Psoas muscle (tissue), 8 donors: ENCODE data around the gene KIF3B. TPM values are rescaled to one million over a fixed set of nuclear protein-coding genes. Genes with fewer than 3 reads are reported as not detected.

Experiments used
- ATAC-seq, 4 donors: fragments of 200-7000 bp; cut with Tn5 transposase; one replicate each; pipeline ENCODE4 v1.9.1; 2020; ENCODE audit warnings: moderate library complexity in 3 of 4, mild to moderate bottlenecking in 2 of 4
- DNase-seq, 2 donors: peaks; one replicate each; pipeline ENCODE4 v3.0.0-alpha.2; 2020
- H3K27ac ChIP-seq: fragments of 200-600 bp; one replicate; pipeline ENCODE4 v1.8.0; 2022
- H3K27me3 ChIP-seq, 3 donors: fragments of 200-600 bp in 1 of 3; one replicate each; pipeline versions ENCODE4 v1.6.1 to v1.8.0; 2013 to 2022; ENCODE audit warnings: low read length in 2 of 3, mild to moderate bottlenecking in 2 of 3, moderate library complexity in 1 of 3; ENCODE audit not compliant: insufficient read depth in 3 of 3
- H3K36me3 ChIP-seq, 2 donors: fragments of 200-600 bp in 1 of 2; one replicate each; pipeline versions ENCODE4 v1.6.1 to v1.8.0; 2013 to 2022; ENCODE audit warnings: low read depth in 1 of 2, mild to moderate bottlenecking in 1 of 2, moderate library complexity in 1 of 2; ENCODE audit not compliant: insufficient read depth in 1 of 2
- H3K4me1 ChIP-seq: fragments of 200-600 bp; one replicate; pipeline ENCODE4 v1.8.0; 2022
- H3K4me3 ChIP-seq: fragments of 200-600 bp; one replicate; pipeline ENCODE4 v1.8.0; 2022; ENCODE audit warnings: mild to moderate bottlenecking
- H3K9me3 ChIP-seq: fragments of 200-600 bp; one replicate; pipeline ENCODE4 v1.8.0; 2022
- WGBS, 3 donors: extraction: QIAGEN DNeasy Blood & Tissue Kit; methylation state at CpG; one replicate each; pipeline versions ENCODE4 v1.1.6 to v1.1.7; 2013; 5-methylcytosine and 5-hydroxymethylcytosine counted together
- intact Hi-C, 2 donors: fragments of 100-400 bp; cut with DNase I; formaldehyde crosslinking; loops; one replicate each; pipeline versions ENCODE4 v1.11.0 to v1.14.2; 2022
- polyA plus RNA-seq, 3 donors: library from polyadenylated mRNA; stranded (reverse); fragments of 200-250 nt; gene quantifications; one replicate each; pipeline ENCODE4 v1.2.3, GENCODE V29; 2013
- total RNA-seq, 4 donors: library from RNA; stranded (reverse); fragmentation: NEBNext Ultra II Directional in 2 of 4; extraction: Animal tissue kit (Norgen Biotek cat#: 25700) in 2 of 4; gene quantifications; one replicate each; pipeline versions ENCODE4 v1.2.1 to v1.2.4, GENCODE V29; 2021 to 2023
- TF ChIP-seq, protein P1 (sequence below): fragments of 200-600 bp; IDR thresholded peaks from one replicate; pipeline ENCODE4 v1.8.0; 2022; ENCODE audit warnings: antibody characterized with exemption
- donor health status: healthy with polysubstance abuse.
- donor health status: DM: no; HTN: no; CAD: no; lungs with moderate emphysema.
- donor health status: Bipolar disorder and iron deficiency.
- donor health status: healthy.
- donor health status: DM: yes; HTN: yes; CAD: no.
- donor health status: DM: no; HTN: no; CAD: no.
- donor health status: DM: no; HTN: no; CAD: no.
- donor health status: DM: yes; HTN: yes; CAD: no.

KIF3B gene
- total and polyA plus RNA-seq, 7 donors = 3.3 to 11.4 (median 7.5) TPM

DNA sequence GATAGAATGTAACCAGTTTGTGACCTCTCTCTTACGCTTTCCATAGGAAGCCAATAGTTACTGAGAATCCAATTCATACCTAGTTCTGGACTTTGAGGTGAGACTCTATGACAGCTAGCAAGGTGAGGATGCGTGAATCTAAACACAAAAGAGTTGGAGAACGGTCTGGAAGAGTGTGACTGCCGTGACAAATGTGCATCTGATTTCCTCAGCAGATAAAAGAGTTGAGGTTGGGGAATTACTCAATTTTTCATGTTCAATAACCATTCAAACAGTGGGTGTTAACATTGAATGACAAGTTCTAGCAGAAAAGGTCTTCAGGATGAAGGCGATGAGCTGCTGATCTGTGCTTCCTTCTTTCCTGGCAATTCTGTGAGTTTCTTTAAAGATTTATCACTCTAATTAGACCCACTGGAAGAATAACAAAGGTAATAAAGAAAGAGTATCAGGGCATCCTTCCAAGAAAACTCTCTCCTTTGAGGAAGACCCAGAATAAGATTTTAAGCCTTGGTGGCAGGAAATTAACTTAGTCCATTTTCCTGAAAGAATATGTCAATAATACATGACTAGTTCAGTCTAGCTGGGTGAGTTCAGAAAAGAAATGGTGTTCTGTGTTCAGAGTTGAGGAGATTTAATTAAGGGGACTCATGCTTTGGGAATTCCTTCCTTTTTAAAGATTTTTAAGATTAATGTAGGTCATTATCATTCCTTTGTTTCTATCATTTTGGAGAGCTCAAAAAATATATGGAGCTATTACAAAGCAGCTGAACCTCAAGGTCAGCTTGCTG lies 24.5 kb downstream of the KIF3B start:
- Histone ChIP-seq H3K27me3 (no peaks in the 10 kb centered on the region), H3K36me3 (no peaks in the 10 kb centered on the region), H3K9me3 (no peaks in the 10 kb centered on the region), H3K4me1 (peaks cover 7% of the 10 kb centered on the region), H3K4me3 (no peak overlapping the region), H3K27ac (no peak overlapping the region)
- TF ChIP-seq, protein P1, sequence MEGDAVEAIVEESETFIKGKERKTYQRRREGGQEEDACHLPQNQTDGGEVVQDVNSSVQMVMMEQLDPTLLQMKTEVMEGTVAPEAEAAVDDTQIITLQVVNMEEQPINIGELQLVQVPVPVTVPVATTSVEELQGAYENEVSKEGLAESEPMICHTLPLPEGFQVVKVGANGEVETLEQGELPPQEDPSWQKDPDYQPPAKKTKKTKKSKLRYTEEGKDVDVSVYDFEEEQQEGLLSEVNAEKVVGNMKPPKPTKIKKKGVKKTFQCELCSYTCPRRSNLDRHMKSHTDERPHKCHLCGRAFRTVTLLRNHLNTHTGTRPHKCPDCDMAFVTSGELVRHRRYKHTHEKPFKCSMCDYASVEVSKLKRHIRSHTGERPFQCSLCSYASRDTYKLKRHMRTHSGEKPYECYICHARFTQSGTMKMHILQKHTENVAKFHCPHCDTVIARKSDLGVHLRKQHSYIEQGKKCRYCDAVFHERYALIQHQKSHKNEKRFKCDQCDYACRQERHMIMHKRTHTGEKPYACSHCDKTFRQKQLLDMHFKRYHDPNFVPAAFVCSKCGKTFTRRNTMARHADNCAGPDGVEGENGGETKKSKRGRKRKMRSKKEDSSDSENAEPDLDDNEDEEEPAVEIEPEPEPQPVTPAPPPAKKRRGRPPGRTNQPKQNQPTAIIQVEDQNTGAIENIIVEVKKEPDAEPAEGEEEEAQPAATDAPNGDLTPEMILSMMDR = no peak
- DNase-seq (no peak), ATAC-seq (no peak)
- 84 to 88% (median 88%) methylated on average over 5 of the region's 5 CpGs for WGBS, 3 donors
- intact Hi-C loops = no loop called here

DNA sequence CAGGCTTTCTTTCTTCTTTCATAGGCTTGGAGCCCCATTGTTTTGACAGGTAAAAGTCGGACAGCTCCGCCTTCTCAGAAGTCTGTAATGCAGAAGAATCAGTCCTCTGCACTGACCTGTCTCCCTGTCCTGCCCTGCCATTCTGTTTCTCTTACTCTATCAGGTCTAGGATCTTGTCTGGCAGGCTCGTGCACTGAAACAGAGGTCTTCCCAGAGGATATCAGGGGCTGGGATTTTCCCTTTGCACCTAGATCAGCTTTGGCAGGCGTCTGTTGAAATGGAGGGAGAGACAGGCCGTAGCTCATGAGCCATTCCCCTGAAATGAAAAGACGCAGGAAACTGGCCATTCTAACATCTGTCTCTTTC lies 25.0 kb downstream of the KIF3B start:
- Histone ChIP-seq H3K4me3 (no peak overlapping the region), H3K27me3 (no peaks in the 10 kb centered on the region), H3K27ac (no peak overlapping the region), H3K36me3 (no peaks in the 10 kb centered on the region), H3K9me3 (no peaks in the 10 kb centered on the region), H3K4me1 (peaks cover 5% of the 10 kb centered on the region)
- TF ChIP-seq, protein P1 = no peak
- intact Hi-C loops = no loop called here
- DNase-seq (no peak), ATAC-seq (no peak)
- WGBS, 3 donors = 76 to 84% (median 81%) methylated on average over 6 of the region's 6 CpGs

DNA sequence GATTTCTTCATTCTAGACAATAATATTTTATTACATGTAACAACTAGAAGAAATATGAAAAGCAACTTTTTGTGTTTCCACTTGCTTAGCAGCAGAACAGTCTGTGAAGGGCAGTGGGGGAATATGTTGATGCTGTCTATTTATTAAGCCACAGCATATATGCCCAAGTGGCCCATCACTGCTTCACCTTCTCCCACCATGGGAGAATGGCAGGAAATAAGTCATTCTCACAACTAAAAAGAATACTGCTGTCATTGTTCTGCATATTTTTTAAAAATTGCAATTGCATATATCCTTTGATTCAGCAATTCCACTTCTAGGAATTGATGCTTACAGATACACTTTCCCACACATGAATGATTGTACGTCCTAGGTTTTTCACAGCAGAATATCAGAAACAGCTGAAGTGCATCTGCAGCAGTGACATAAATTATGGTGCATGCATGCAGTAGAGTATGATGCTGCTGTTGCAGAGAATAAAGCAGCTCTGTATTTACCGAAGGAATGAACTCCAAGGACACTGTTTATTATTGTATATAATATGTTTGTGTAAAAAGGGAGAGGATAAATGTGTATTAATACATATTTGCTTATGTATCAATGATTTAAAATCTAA lies 26.8 kb downstream of the KIF3B start:
- H3K27me3 ChIP-seq = no peaks in the 10 kb centered on the region
- no peaks in the 10 kb centered on the region for H3K9me3 ChIP-seq
- intact Hi-C loops = no loop called here
- ATAC-seq = no peak
- H3K36me3 ChIP-seq = no peaks in the 10 kb centered on the region
- TF ChIP-seq, protein P1 = no peak
- WGBS, 3 donors = 49 to 63% (median 56%) methylated on average over 2 of the region's 2 CpGs
- DNase-seq = no peak
- no peak overlapping the region for H3K4me3 ChIP-seq
- peaks cover 5% of the 10 kb centered on the region for H3K4me1 ChIP-seq
- H3K27ac ChIP-seq = no peak overlapping the region

DNA sequence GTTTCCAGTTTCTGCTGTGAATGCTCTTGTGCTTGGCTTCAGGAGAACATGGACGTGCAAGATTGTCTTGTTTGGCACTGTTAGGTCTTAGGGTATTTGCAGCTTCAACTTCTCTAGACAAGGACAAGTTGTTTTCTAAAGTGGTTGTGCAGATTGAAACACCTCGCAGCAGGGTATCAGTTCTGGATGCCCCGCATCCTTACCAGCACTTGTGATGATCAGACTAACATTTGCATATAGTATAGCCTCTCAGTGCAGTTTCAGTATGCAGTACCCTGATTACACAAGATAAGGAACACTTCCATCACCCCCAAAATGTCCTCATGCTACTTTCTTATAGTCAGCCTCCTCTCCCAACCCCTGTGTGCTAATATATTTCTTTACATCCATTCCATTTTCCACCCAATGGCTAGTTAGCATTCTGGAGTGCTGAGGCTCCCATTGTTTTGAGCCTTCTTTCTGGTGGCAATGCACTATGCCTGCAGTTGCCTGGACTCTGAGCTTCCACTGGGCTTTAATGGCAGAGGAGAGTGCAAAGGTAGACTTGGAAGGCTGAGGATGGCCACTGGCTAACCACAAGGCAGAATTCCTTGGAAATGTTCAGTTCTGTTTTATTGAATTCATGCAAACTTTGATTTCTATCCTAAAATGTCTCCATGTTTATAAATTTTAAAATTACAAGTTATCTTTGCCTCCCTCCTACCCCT lies 35.4 kb downstream of the KIF3B start:
- TF ChIP-seq, protein P1 = no peak
- Histone ChIP-seq H3K4me3 (no peak overlapping the region), H3K27ac (no peak overlapping the region), H3K9me3 (no peaks in the 10 kb centered on the region), H3K36me3 (peaks cover 2 to 52% of the 10 kb centered on the region in 2 donors), H3K27me3 (no peaks in the 10 kb centered on the region), H3K4me1 (no peaks in the 10 kb centered on the region)
- intact Hi-C loops = no loop called here
- 60 to 70% (median 64%) methylated on average over 3 of the region's 3 CpGs for WGBS, 3 donors
- DNase-seq (no peak), ATAC-seq (no peak)
